Astrocyte (in vitro differentiated cells and primary cell): ENCODE data around the gene ELMO2. TPM values are rescaled to one million over a fixed set of nuclear protein-coding genes. Genes with fewer than 3 reads are reported as not detected.

Experiments
- DNase-seq: peaks from one replicate; pipeline ENCODE4 v3.0.0-alpha.2; 2010; ENCODE audit warnings: low read depth
- FAIRE-seq: peaks from 2 replicates; lab custom pipeline; 2011; peaks lifted over from hg19 to GRCh38; lab: Jason Lieb, UNC
- H2AFZ ChIP-seq: 2 replicates; pipeline ENCODE4 v1.6.0; 2012; ENCODE audit warnings: low read depth, low read length, inconsistent platforms
- H3K27ac ChIP-seq: 2 replicates; pipeline ENCODE4 v1.5.1; 2011; ENCODE audit warnings: low read depth, low read length, inconsistent platforms
- H3K27me3 ChIP-seq: 2 replicates; pipeline ENCODE4 v1.6.0; 2011; ENCODE audit warnings: low read length, inconsistent platforms; ENCODE audit not compliant: insufficient read depth
- H3K36me3 ChIP-seq: 2 replicates; pipeline ENCODE4 v1.5.1; 2011; ENCODE audit warnings: low read length, inconsistent platforms; ENCODE audit not compliant: insufficient read depth
- H3K4me1 ChIP-seq: 2 replicates; pipeline ENCODE4 v1.5.1; 2011; ENCODE audit warnings: low read length, inconsistent platforms; ENCODE audit not compliant: insufficient read depth
- H3K4me2 ChIP-seq: 2 replicates; pipeline ENCODE4 v1.6.0; 2012; ENCODE audit warnings: low read length, inconsistent platforms
- H3K4me3 ChIP-seq: 2 replicates; pipeline ENCODE4 v1.5.1; 2011; ENCODE audit warnings: low read depth, mild to moderate bottlenecking, low read length, inconsistent platforms; ENCODE audit not compliant: insufficient read depth
- H3K79me2 ChIP-seq: 2 replicates; pipeline ENCODE4 v1.6.0; 2012; ENCODE audit warnings: mild to moderate bottlenecking, low read length, inconsistent platforms; ENCODE audit not compliant: insufficient read depth
- H3K9ac ChIP-seq: 2 replicates; pipeline ENCODE4 v1.6.0; 2012; ENCODE audit warnings: mild to moderate bottlenecking, low read length, inconsistent platforms
- H3K9me3 ChIP-seq: 2 replicates; pipeline ENCODE4 v1.5.1; 2012; ENCODE audit warnings: low read depth, mild to moderate bottlenecking, low read length, inconsistent platforms; ENCODE audit not compliant: insufficient read depth
- H4K20me1 ChIP-seq: 2 replicates; pipeline ENCODE4 v1.6.0; 2012; ENCODE audit warnings: low read length, inconsistent platforms; ENCODE audit not compliant: insufficient read depth
- H3K27ac Mint-ChIP-seq: one replicate; pipeline ENCODE4 v1.8.0; 2021; ENCODE audit warnings: mild to moderate bottlenecking, mixed read lengths; ENCODE audit not compliant: unreplicated experiment
- H3K27me3 Mint-ChIP-seq: one replicate; pipeline ENCODE4 v1.8.0; 2021; ENCODE audit warnings: low read depth, mixed read lengths; ENCODE audit not compliant: unreplicated experiment
- H3K36me3 Mint-ChIP-seq: one replicate; pipeline ENCODE4 v1.8.0; 2021; ENCODE audit warnings: low read depth, mixed read lengths; ENCODE audit not compliant: unreplicated experiment
- H3K4me1 Mint-ChIP-seq: one replicate; pipeline ENCODE4 v1.8.0; 2021; ENCODE audit warnings: low read depth, mixed read lengths; ENCODE audit not compliant: unreplicated experiment
- H3K4me3 Mint-ChIP-seq: one replicate; pipeline ENCODE4 v1.8.0; 2021; ENCODE audit warnings: mild to moderate bottlenecking, moderate library complexity, mixed read lengths; ENCODE audit not compliant: unreplicated experiment
- H3K9me3 Mint-ChIP-seq: one replicate; pipeline ENCODE4 v1.8.0; 2021; ENCODE audit warnings: mild to moderate bottlenecking, mixed read lengths; ENCODE audit not compliant: unreplicated experiment
- EZH2 ChIP-seq: IDR thresholded peaks from 2 replicates; pipeline ENCODE4 v1.6.1; 2012; ENCODE audit warnings: mild to moderate bottlenecking, low read length, inconsistent platforms; ENCODE audit not compliant: insufficient read depth
- total RNA-seq: library from RNA; stranded (reverse); gene quantifications from 2 replicates; pipeline ENCODE4 v1.2.1, GENCODE V29; 2021
- TF ChIP-seq, protein P1 (sequence below): IDR thresholded peaks from 2 replicates; pipeline ENCODE4 v1.5.1; 2011; ENCODE audit warnings: low read depth, mild to moderate bottlenecking, inconsistent platforms, low read length, moderate library complexity; ENCODE audit not compliant: insufficient read depth

ELMO2 gene
- total RNA-seq, 1 donor from 2014 or later, result 53.4 TPM

DNA sequence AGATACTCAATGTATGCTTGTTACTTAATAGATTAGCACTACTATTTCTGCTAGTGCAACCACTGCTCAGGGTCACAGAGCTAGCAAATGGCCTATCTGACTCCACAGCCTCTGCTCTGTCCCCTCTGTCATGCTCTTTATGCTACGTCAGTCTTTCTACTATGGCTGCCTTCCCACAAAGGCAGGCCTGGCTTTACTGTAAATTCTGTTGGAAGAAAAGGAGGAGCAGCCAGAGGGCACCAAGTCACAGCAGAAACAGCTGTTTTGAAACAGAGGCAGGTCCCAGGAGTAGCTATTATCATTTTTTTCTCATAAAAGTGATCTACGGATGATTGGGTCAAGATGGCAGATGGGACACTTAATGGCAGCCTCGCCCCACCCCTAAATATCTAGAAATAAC, 10.0 kb upstream of the ELMO2 start:
- no peak overlapping the region for H2AFZ ChIP-seq
- Mint-ChIP-seq H3K4me1 (peaks cover 8% of the 10 kb centered on the region), H3K27me3 (no peaks in the 10 kb centered on the region), H3K27ac (no peak overlapping the region), H3K36me3 (no peaks in the 10 kb centered on the region), H3K9me3 (peaks cover 4% of the 10 kb centered on the region), H3K4me3 (no peak overlapping the region)
- H3K9me3 ChIP-seq, result no peaks in the 10 kb centered on the region
- peaks cover 4% of the 10 kb centered on the region for H3K4me1 ChIP-seq
- no peak overlapping the region for H3K4me2 ChIP-seq
- H3K4me3 ChIP-seq, result no peak overlapping the region
- H3K79me2 ChIP-seq, result no peaks in the 10 kb centered on the region
- no peaks in the 10 kb centered on the region for H3K36me3 ChIP-seq
- DNase-seq (no peak), FAIRE-seq (no peak)
- H3K27me3 ChIP-seq, result peaks cover 23% of the 10 kb centered on the region
- H3K27ac ChIP-seq, result no peak overlapping the region
- no peaks in the 10 kb centered on the region for H4K20me1 ChIP-seq
- no peak for TF ChIP-seq EZH2
- TF ChIP-seq, protein P1, sequence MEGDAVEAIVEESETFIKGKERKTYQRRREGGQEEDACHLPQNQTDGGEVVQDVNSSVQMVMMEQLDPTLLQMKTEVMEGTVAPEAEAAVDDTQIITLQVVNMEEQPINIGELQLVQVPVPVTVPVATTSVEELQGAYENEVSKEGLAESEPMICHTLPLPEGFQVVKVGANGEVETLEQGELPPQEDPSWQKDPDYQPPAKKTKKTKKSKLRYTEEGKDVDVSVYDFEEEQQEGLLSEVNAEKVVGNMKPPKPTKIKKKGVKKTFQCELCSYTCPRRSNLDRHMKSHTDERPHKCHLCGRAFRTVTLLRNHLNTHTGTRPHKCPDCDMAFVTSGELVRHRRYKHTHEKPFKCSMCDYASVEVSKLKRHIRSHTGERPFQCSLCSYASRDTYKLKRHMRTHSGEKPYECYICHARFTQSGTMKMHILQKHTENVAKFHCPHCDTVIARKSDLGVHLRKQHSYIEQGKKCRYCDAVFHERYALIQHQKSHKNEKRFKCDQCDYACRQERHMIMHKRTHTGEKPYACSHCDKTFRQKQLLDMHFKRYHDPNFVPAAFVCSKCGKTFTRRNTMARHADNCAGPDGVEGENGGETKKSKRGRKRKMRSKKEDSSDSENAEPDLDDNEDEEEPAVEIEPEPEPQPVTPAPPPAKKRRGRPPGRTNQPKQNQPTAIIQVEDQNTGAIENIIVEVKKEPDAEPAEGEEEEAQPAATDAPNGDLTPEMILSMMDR, result no peak
- no peak overlapping the region for H3K9ac ChIP-seq

DNA sequence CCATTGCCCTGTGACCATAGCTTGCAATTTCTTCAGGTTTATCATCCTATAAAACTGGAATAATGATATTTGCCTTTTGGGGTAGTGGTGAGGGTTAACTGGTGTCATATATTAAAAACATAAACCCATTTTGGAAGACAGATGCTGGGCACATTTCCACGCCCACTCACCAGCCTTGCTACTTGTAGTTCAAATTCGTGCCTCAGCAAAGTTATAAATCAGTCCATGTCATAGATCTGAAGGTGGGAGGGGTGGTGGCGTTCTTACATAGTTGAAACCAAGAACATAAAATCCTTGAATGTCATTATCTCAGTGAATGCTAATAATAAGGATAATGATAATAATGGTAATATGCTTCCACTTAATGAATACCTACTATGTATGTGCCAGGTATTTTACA, 9.4 kb upstream of the ELMO2 start:
- TF ChIP-seq, protein P1, result no peak
- no peak for TF ChIP-seq EZH2
- Histone ChIP-seq H3K9me3 (no peaks in the 10 kb centered on the region), H3K36me3 (no peaks in the 10 kb centered on the region), H3K4me1 (peaks cover 2% of the 10 kb centered on the region), H3K27me3 (peaks cover 23% of the 10 kb centered on the region), H3K27ac (no peak overlapping the region), H2AFZ (no peak overlapping the region), H3K4me3 (no peak overlapping the region), H3K79me2 (no peaks in the 10 kb centered on the region), H3K4me2 (no peak overlapping the region), H3K9ac (no peak overlapping the region), H4K20me1 (no peaks in the 10 kb centered on the region)
- Mint-ChIP-seq H3K4me3 (no peak overlapping the region), H3K27me3 (no peaks in the 10 kb centered on the region), H3K27ac (no peak overlapping the region), H3K9me3 (peaks cover 4% of the 10 kb centered on the region), H3K36me3 (no peaks in the 10 kb centered on the region), H3K4me1 (peaks cover 8% of the 10 kb centered on the region)
- no peak for FAIRE-seq
- no peak for DNase-seq

DNA sequence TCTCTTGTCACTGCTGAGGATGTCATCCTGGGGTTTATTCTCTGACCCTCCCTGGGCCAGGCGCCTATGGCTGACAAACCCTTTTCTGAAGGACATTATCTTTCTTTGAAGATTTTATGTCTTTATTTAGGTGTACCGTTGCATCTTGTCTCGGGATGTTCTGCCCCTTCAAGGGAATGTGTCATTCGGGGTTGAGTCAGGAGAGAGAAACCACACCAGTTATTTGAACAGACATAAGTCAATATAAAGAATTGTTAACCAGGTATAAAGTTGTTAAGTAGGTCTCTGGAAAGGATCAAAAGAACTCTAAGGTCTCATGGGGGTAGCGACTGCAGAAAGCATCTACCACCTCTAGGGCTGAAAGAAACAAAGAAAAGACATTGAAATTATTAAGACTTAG, 8.2 kb upstream of the ELMO2 start:
- Histone ChIP-seq H3K27ac (no peak overlapping the region), H3K79me2 (no peaks in the 10 kb centered on the region), H3K4me3 (no peak overlapping the region), H3K36me3 (no peaks in the 10 kb centered on the region), H3K27me3 (peaks cover 23% of the 10 kb centered on the region), H2AFZ (no peak overlapping the region), H4K20me1 (no peaks in the 10 kb centered on the region), H3K4me2 (no peak overlapping the region), H3K9me3 (no peaks in the 10 kb centered on the region), H3K4me1 (no peaks in the 10 kb centered on the region), H3K9ac (no peak overlapping the region)
- Mint-ChIP-seq H3K27ac (no peak overlapping the region), H3K27me3 (no peaks in the 10 kb centered on the region), H3K36me3 (no peaks in the 10 kb centered on the region), H3K4me1 (peaks cover 11% of the 10 kb centered on the region), H3K4me3 (no peak overlapping the region), H3K9me3 (peaks cover 4% of the 10 kb centered on the region)
- DNase-seq, result no peak
- no peak for TF ChIP-seq EZH2
- TF ChIP-seq, protein P1, result no peak
- FAIRE-seq, result no peak
